ENCODE data around the gene MEI1.

DNA sequence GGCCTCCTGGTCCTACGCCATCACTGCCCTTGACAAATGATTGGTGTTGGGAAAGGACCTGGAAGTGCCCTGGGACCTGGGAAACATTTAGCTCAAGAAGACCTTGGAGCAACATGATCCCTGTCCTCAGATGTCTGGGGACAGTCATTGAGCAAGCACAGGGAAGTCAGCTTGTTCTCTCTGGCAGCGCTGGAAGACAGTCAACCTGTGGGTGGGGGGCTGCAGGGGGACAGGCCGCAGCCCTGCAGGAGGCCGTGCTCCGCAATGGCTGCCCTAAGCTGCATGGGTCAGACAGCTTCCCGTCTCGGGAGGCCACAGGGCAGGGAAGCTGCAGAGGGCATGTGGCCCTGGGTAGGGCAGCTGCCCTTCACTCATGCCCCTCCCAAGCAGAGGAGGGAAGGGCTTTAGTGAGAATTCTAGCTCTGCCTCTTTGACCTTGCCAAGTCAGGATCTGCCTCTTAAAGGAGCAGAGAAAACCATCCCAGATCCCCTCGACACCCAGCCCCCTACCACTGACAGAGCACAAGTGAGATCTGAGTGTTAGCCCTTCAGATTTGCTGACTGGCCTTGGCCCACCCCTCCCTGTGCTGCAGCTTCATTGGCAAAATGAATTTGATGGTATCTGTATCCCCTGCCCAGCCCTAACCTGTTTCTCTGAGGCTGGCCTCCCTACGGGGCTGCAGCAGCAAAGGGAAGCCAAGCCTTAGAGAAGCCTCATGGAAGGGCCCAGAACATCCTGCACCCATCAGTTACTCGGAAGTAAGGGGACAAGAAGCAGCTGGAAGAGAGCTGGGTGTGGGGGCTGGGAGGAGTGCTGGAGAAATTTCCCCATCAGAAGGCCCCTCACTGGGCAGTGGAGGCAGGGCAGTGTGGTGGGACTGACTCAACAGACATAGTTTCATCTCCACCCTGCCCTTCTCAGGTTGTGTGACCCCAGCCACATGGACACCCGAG, 127.4 kb downstream of the MEI1 start:
- TF ChIP-seq CTCF (conservative IDR thresholded peaks at IDR 0.05; ENCODE audit: low read length): no peak
- TF ChIP-seq EZH2phosphoT487 (IDR thresholded peaks at IDR 0.05; ENCODE audit: borderline replicate concordance): no peak

Measured in Loucy (cell line).